Dermis blood vessel endothelial cell (primary cell): ENCODE results near the gene LIPT1. TPM values are rescaled to one million over a fixed set of nuclear protein-coding genes. Genes with fewer than 3 reads are reported as not detected.
A peak's percentile ranks its signal among the peaks of the same experiment; 100 is the strongest.
"Not testable (repeated sequence)": the region's sequence is repeated elsewhere in the genome, so short reads cannot be mapped to it uniquely, and the experiment has no call there.

ENCODE experiments used
- DNase-seq: peaks from one replicate; pipeline ENCODE4 v3.0.0; 2010
- total RNA-seq: library from RNA; depleted of rRNA; stranded (reverse); fragments of >200 nt; gene quantifications from 2 replicates; pipeline ENCODE4 v1.2.3, GENCODE V29; 2014

The LIPT1 gene
- total RNA-seq = 6.2 and 7.5 TPM in 2 replicates

- DNase-seq = peak; percentile 92
These were observed at the start of gene LIPT1, which contains the start of gene TSGA10 for GRCh38 chr2:99154643-99155536. Gene LIPT1 (plus strand): TSS chr2:99154967. CDS start chr2:99161958, 6,991 bp downstream. Gene TSGA10 (minus strand): TSS chr2:99154942. CDS start chr2:99109439, 45,503 bp downstream.

- no peak for DNase-seq
These were observed 47.9 kb upstream of the LIPT1 start for GRCh38 chr2:99106913-99107312.

- no peak for DNase-seq
These were observed 43.5 kb upstream of the LIPT1 start for GRCh38 chr2:99111236-99111635.

GRCh38 chr2:99111945-99112344 is 42.8 kb upstream of the LIPT1 start:
- no peak for DNase-seq

- DNase-seq = no peak
These were observed 42.1 kb upstream of the LIPT1 start for GRCh38 chr2:99112617-99113016.

GRCh38 chr2:99127981-99128380 is 26.8 kb upstream of the LIPT1 start:
- no peak for DNase-seq

- DNase-seq = not testable (repeated sequence)
These were observed 19.7 kb upstream of the LIPT1 start for GRCh38 chr2:99135044-99135556.

GRCh38 chr2:99139003-99139402 is 15.8 kb upstream of the LIPT1 start:
- DNase-seq = no peak

- DNase-seq = no peak
These were observed 14.5 kb upstream of the LIPT1 start for GRCh38 chr2:99140056-99140859.

- no peak for DNase-seq
These were observed 14.0 kb upstream of the LIPT1 start for GRCh38 chr2:99140860-99141109.

GRCh38 chr2:99141110-99142108 is 13.4 kb upstream of the LIPT1 start, which contains the start of gene C2orf15:
Gene C2orf15 (plus strand): TSS chr2:99141707. CDS start chr2:99150559, 8,852 bp downstream.
- peak; percentile 75 for DNase-seq

GRCh38 chr2:99150706-99151105 is 4.1 kb upstream of the LIPT1 start:
- DNase-seq = no peak

- no peak for DNase-seq
These were observed 2.4 kb upstream of the LIPT1 start for GRCh38 chr2:99152199-99152895.

GRCh38 chr2:99153921-99154604 is 704 bp upstream of the LIPT1 start:
- DNase-seq = peak; percentile 3

GRCh38 chr2:99156891-99157290 is 2.1 kb downstream of the LIPT1 start:
- no peak for DNase-seq

- DNase-seq = no peak
These were observed 3.8 kb downstream of the LIPT1 start for GRCh38 chr2:99158599-99158998.

- DNase-seq = no peak
These were observed 4.8 kb downstream of the LIPT1 start for GRCh38 chr2:99159594-99159993.

GRCh38 chr2:99166218-99166617 is 11.5 kb downstream of the LIPT1 start:
- no peak for DNase-seq

- no peak for DNase-seq
These were observed 14.8 kb downstream of the LIPT1 start for GRCh38 chr2:99169534-99169933.

GRCh38 chr2:99171377-99172140 is 16.8 kb downstream of the LIPT1 start:
- DNase-seq = no peak
